ENCODE results near the gene SENP6. TPM values are rescaled to one million over a fixed set of nuclear protein-coding genes. Genes with fewer than 3 reads are reported as not detected.

Gene SENP6
- 100 to 1,000 TPM in 2 of 4 donors, 10 to 100 TPM in 2; 79.9 to 218 (median 91.5) TPM for total RNA-seq

DNA sequence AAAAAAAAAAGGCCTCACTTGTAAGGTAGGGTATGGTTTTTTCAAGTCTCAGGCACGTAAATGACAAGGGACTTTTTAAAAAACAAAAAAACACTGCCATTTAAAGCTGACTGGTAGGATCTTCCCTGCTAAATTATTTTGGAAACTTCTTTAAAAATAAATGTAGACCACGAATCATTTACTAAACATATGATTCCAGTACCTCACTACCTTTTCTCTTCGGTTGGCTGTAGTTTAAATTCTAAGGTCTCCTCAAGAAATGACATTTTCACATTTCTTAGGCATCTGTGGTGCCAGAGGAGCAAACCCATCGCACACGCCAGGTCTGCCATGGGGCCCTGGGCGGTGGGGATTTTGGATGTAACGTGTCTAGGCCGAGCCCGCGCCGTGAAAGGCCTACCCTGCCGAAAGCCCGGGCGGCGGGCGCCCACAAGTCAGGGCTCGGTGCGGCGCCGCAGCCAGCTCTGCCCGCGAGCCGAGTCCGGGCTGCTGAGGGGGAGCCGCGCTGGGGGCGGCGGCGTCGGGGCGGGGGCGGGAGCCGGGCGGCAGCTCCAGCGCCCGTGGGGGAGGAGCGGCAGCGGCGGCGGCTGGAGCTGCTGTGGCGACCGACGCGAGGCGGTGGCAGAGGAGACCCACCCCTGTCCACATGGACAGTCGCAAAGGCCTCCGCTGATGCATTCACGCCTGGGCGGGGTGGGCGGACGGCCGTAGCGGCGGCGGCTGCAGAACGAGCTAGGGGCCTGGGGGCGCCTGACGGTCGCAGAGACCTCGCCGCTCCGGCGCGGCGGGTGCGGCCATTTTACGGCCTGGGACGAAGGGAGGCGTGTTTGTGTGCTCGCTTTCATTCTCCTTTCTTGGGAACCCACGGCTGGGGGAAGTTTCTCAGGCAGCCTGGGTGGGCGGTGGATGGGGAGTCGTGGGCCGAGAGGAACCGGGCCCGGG is at the start of gene SENP6:
Gene SENP6, plus strand, starts transcription at position 577 of the 942 bp plus-strand sequence. CDS start 645 bp downstream, outside the sequence.
- Histone ChIP-seq H3K4me1 (peaks cover 0 to 14% (median 4%) of the 10 kb centered on the region in 4 donors), H3K36me3 (no peaks in the 10 kb centered on the region)

DNA sequence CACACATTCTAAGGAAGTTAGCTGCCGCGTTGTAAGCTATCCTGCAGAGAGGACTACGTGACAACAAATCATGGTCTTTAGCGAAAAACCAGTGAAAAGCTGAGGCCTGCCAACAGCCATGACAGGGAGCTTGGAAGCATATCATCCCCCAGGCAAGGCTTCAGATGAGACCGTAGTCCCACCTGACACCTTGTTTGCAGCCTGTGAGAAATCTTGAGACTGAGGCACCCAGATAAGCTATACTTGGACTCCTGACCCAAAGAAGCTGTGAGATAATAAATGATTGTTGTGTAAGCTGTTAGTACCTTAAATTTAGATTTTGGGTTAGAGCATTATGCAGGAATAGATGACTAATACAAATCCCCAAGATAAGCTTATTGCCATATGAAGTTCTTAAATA is 45.4 kb upstream of the SENP6 start:
- no peaks in the 10 kb centered on the region for H3K9me3 ChIP-seq
- DNase-seq, result no peak
- no peaks in the 10 kb centered on the region for H3K4me1 ChIP-seq
- H3K36me3 ChIP-seq, result no peaks in the 10 kb centered on the region
- no peak for TF ChIP-seq POLR2A (IDR thresholded peaks at IDR 0.05)
- TF ChIP-seq, protein P1, sequence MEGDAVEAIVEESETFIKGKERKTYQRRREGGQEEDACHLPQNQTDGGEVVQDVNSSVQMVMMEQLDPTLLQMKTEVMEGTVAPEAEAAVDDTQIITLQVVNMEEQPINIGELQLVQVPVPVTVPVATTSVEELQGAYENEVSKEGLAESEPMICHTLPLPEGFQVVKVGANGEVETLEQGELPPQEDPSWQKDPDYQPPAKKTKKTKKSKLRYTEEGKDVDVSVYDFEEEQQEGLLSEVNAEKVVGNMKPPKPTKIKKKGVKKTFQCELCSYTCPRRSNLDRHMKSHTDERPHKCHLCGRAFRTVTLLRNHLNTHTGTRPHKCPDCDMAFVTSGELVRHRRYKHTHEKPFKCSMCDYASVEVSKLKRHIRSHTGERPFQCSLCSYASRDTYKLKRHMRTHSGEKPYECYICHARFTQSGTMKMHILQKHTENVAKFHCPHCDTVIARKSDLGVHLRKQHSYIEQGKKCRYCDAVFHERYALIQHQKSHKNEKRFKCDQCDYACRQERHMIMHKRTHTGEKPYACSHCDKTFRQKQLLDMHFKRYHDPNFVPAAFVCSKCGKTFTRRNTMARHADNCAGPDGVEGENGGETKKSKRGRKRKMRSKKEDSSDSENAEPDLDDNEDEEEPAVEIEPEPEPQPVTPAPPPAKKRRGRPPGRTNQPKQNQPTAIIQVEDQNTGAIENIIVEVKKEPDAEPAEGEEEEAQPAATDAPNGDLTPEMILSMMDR (IDR thresholded peaks at IDR 0.05), result no peak
- no peak overlapping the region for H3K4me3 ChIP-seq
- no peaks in the 10 kb centered on the region for H3K27me3 ChIP-seq
- no peak overlapping the region for H3K27ac ChIP-seq

More for the DNA sequence above, at the start of gene SENP6:
- Histone ChIP-seq H3K4me3 (peak within 1 kb of the TSS; percentile 78 to 92 (median 84)), H3K27me3 (no peaks in the 10 kb centered on the region), H3K27ac (peak within 1 kb of the TSS; percentile 92 to 97 (median 94)), H3K9me3 (no peaks in the 10 kb centered on the region)
- TF ChIP-seq, protein P1 (IDR thresholded peaks at IDR 0.05), result no peak
- TF ChIP-seq POLR2A (IDR thresholded peaks at IDR 0.05), result peak; percentile 68 to 78
- DNase-seq, result peak; percentile 65 to 87 (median 87)

- Histone ChIP-seq H3K36me3 (no peaks in the 10 kb centered on the region), H3K4me1 (no peaks in the 10 kb centered on the region), H3K27me3 (no peaks in the 10 kb centered on the region), H3K27ac (no peak overlapping the region), H3K9me3 (no peaks in the 10 kb centered on the region), H3K4me3 (no peak overlapping the region)
- DNase-seq, result no peak
- TF ChIP-seq POLR2A (IDR thresholded peaks at IDR 0.05), result no peak
- TF ChIP-seq, protein P1 (IDR thresholded peaks at IDR 0.05), result no peak
Observed at GRCh38 chr6:75557068-75557467, 44.6 kb upstream of the SENP6 start.

DNA sequence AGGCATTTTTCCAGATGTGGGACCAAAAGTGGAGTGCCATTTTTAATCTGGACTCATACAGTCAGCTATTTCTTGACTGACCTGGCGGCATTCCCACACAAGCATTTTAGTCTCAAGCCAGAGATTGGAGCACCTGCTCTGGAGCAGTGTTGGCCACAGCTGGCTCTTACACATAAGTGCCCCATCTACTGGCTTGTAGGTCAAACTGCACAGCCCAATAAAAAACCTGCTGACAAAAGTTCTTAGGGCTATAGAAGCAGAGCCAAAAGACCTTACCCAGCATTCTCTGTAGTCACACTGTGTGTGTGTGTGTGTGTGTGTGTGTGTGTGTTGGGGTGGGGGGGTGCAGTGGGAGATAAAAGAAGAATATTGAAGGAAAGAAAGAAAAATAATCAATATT is 38.6 kb upstream of the SENP6 start:
- peak in 1 of 3 donors; percentile 48 for DNase-seq
- Histone ChIP-seq H3K36me3 (no peaks in the 10 kb centered on the region), H3K4me3 (no peak overlapping the region), H3K4me1 (no peaks in the 10 kb centered on the region), H3K9me3 (peaks cover 0 to 11% (median 4%) of the 10 kb centered on the region in 4 donors), H3K27me3 (no peaks in the 10 kb centered on the region), H3K27ac (no peak overlapping the region)
- TF ChIP-seq, protein P1 (IDR thresholded peaks at IDR 0.05), result peak in 3 of 6 experiments; percentile 8 to 44 (median 38)
- TF ChIP-seq POLR2A (IDR thresholded peaks at IDR 0.05), result no peak

DNA sequence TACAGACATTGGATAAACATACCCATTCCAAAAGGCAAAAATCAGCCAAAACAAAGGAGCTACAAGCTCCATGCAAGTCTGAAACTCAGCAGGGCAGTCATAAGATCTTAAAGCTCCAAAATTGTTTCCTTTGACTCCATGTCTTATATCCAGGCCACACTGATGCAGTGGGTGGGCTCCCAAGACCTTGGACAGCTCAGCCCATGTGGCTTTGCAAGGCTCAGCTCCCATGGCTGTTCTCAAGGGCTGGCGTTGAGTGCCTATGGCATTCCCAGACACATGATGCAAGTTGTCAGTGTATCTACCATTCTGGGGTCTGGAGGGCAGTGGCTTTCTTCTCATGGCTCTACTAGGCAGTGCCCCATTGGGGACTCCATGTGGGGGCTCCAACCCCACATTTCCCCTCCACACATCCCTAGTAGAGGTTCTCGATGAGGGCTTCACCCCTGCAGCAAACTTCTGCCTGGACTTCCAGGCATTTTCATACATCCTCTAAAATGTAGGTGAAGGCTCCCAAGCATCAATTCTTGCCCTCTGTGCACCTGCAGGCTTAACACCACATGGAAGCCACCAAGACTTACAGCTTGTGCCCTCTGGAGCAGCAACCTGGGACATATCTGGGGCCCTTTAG is 35.4 kb upstream of the SENP6 start:
- DNase-seq, result no peak
- TF ChIP-seq POLR2A (IDR thresholded peaks at IDR 0.05), result no peak
- TF ChIP-seq, protein P1 (IDR thresholded peaks at IDR 0.05), result no peak
- Histone ChIP-seq H3K36me3 (no peaks in the 10 kb centered on the region), H3K4me3 (no peak overlapping the region), H3K27me3 (no peaks in the 10 kb centered on the region), H3K4me1 (no peaks in the 10 kb centered on the region), H3K9me3 (peaks cover 0 to 11% (median 4%) of the 10 kb centered on the region in 4 donors), H3K27ac (no peak overlapping the region)
